Trophoblast cell (in vitro differentiated cells and primary cell): ENCODE data around the gene SHC1.

Experiments used
- DNase-seq, 2 donors: peaks; one replicate each; pipeline ENCODE4 v3.0.0-alpha.2; 2016
- H2AFZ ChIP-seq: 2 replicates; pipeline ENCODE4 v1.6.1; 2013; ENCODE audit warnings: low read length, moderate library complexity, mild to moderate bottlenecking; ENCODE audit not compliant: insufficient read depth, poor library complexity
- H2AK5ac ChIP-seq: 2 replicates; pipeline ENCODE4 v1.6.1; 2013; ENCODE audit warnings: mild to moderate bottlenecking, low read length
- H2BK120ac ChIP-seq: 2 replicates; pipeline ENCODE4 v1.6.1; 2013; ENCODE audit warnings: low read length, mild to moderate bottlenecking, moderate library complexity; ENCODE audit not compliant: insufficient read depth, poor library complexity
- H2BK12ac ChIP-seq: 2 replicates; pipeline ENCODE4 v1.6.1; 2013; ENCODE audit warnings: mild to moderate bottlenecking, low read length, moderate library complexity
- H2BK5ac ChIP-seq: 2 replicates; pipeline ENCODE4 v1.6.1; 2013; ENCODE audit warnings: low read length, low read depth, moderate library complexity, mild to moderate bottlenecking; ENCODE audit not compliant: poor library complexity
- H3K14ac ChIP-seq: 2 replicates; pipeline ENCODE4 v1.6.1; 2013; ENCODE audit warnings: mild to moderate bottlenecking, low read length
- H3K18ac ChIP-seq: 2 replicates; pipeline ENCODE4 v1.6.1; 2013; ENCODE audit warnings: mild to moderate bottlenecking, low read length
- H3K23ac ChIP-seq: 2 replicates; pipeline ENCODE4 v1.6.1; 2013; ENCODE audit warnings: low read length
- H3K27ac ChIP-seq: 2 replicates; pipeline ENCODE4 v1.5.1; 2013; ENCODE audit warnings: low read depth, mild to moderate bottlenecking, inconsistent platforms, low read length, moderate library complexity
- H3K27me3 ChIP-seq: 2 replicates; pipeline ENCODE4 v1.6.1; 2013; ENCODE audit warnings: inconsistent platforms, mild to moderate bottlenecking, low read length, moderate library complexity; ENCODE audit not compliant: insufficient read depth
- H3K36me3 ChIP-seq, 2 experiments: 1 replicate in 1 of 2; 2 replicates in 1 of 2; pipeline ENCODE4 v1.6.1; 2013; ENCODE audit warnings: low read length in 2 of 2, mild to moderate bottlenecking in 2 of 2, moderate library complexity in 1 of 2; ENCODE audit not compliant: insufficient read depth in 2 of 2, control insufficient read depth in 1 of 2
- H3K4ac ChIP-seq: 2 replicates; pipeline ENCODE4 v1.6.1; 2013; ENCODE audit warnings: low read depth, mild to moderate bottlenecking, low read length, moderate library complexity
- H3K4me1 ChIP-seq, 2 experiments: 1 replicate in 1 of 2; 2 replicates in 1 of 2; pipeline ENCODE4 v1.6.1; 2013; ENCODE audit warnings: low read length in 2 of 2, mild to moderate bottlenecking in 2 of 2, moderate library complexity in 1 of 2; ENCODE audit not compliant: insufficient read depth in 2 of 2, control insufficient read depth in 1 of 2
- H3K4me2 ChIP-seq: 2 replicates; pipeline ENCODE4 v1.6.1; 2013; ENCODE audit warnings: inconsistent platforms, mild to moderate bottlenecking, low read length, moderate library complexity
- H3K4me3 ChIP-seq: 2 replicates; pipeline ENCODE4 v1.5.1; 2013; ENCODE audit warnings: mild to moderate bottlenecking, low read depth, low read length, inconsistent platforms
- H3K79me1 ChIP-seq: one replicate; pipeline ENCODE4 v1.6.1; 2013; ENCODE audit warnings: low read length
- H3K79me2 ChIP-seq: 2 replicates; pipeline ENCODE4 v1.6.1; 2013; ENCODE audit warnings: low read length, mild to moderate bottlenecking; ENCODE audit not compliant: control insufficient read depth, insufficient read depth, poor library complexity
- H3K9ac ChIP-seq: 2 replicates; pipeline ENCODE4 v1.6.1; 2013; ENCODE audit warnings: mild to moderate bottlenecking, low read length
- H3K9me3 ChIP-seq: 2 replicates; pipeline ENCODE4 v1.6.1; 2013; ENCODE audit warnings: low read depth, mild to moderate bottlenecking, control low read depth, inconsistent platforms, low read length; ENCODE audit not compliant: insufficient read depth
- H4K12ac ChIP-seq: 2 replicates; pipeline ENCODE4 v1.6.1; 2013; ENCODE audit warnings: low read depth, mild to moderate bottlenecking, low read length, moderate library complexity
- H4K8ac ChIP-seq: 2 replicates; pipeline ENCODE4 v1.6.1; 2013; ENCODE audit warnings: low read depth, mild to moderate bottlenecking, low read length, moderate library complexity
- H4K91ac ChIP-seq: one replicate; pipeline ENCODE4 v1.6.1; 2013; ENCODE audit warnings: low read depth, mild to moderate bottlenecking, low read length, moderate library complexity
- WGBS: extraction: QIAGEN DNeasy Blood & Tissue Kit; methylation state at CpG from one replicate; pipeline ENCODE4 v1.1.7; 2013; ENCODE audit warnings: missing lambda C conversion rate; ENCODE audit not compliant: insufficient read length, insufficient coverage; ENCODE audit errors: extremely low coverage; 5-methylcytosine and 5-hydroxymethylcytosine counted together

Gene SHC1

DNA sequence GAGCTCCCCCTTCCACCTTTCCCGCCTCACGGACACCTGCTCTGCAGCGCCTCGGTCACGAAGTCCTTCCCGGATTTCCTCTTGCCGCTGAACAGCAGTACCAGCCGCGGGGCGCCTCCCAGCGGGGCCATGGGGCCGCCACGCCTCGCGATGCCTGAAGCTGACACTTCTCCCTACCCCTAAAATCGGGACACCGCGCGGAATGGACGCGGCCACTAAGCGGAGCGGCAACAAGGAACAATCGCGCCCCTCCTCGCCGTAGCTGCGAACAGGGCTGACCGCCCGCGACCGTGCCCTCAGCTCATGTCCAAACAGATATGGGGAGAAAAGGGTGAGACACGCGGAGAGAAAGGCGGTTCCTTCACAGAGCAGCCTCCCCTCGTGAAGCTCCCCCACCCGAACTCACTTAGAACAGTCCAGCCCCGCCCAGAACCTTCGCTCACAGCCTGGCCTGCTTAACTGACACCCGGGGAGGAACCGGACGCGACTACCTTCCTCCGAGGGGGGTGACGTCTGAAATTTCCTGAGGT is 33.9 kb downstream of the SHC1 start, which contains the start of gene PMVK:
Gene PMVK, minus strand, starts transcription at position 165 of the 530 bp plus-strand sequence. Its CDS starts 34 bp downstream, at position 131.
- Histone ChIP-seq H2BK120ac (peak within 1 kb of the TSS; percentile 93), H3K36me3 (no peaks in the 10 kb centered on the region), H3K79me1 (peaks cover 14% of the 10 kb centered on the region), H3K23ac (no peak within 1 kb of the TSS), H2AK5ac (no peak within 1 kb of the TSS), H3K9me3 (no peaks in the 10 kb centered on the region), H2BK12ac (peak within 1 kb of the TSS; percentile 83), H2BK5ac (peak within 1 kb of the TSS; percentile 83), H3K4me3 (peak within 1 kb of the TSS; percentile 79), H4K91ac (peak within 1 kb of the TSS; percentile 80), H3K9ac (peak within 1 kb of the TSS; percentile 92), H3K79me2 (peaks cover 4% of the 10 kb centered on the region), H3K4me2 (peak within 1 kb of the TSS; percentile 77), H3K18ac (peak within 1 kb of the TSS; percentile 87), H3K4me1 (peaks cover 17 to 19% of the 10 kb centered on the region in 2 experiments), H3K4ac (peak within 1 kb of the TSS; percentile 25), H2AFZ (peak within 1 kb of the TSS; percentile 81), H3K27me3 (no peaks in the 10 kb centered on the region), H3K27ac (peak within 1 kb of the TSS; percentile 91), H3K14ac (peak within 1 kb of the TSS; percentile 89), H4K12ac (peak within 1 kb of the TSS; percentile 57), H4K8ac (peak within 1 kb of the TSS; percentile 87)
- no CpG with 5 or more reads among the region's 45 CpGs for WGBS
- DNase-seq: peak; percentile 89 to 96

DNA sequence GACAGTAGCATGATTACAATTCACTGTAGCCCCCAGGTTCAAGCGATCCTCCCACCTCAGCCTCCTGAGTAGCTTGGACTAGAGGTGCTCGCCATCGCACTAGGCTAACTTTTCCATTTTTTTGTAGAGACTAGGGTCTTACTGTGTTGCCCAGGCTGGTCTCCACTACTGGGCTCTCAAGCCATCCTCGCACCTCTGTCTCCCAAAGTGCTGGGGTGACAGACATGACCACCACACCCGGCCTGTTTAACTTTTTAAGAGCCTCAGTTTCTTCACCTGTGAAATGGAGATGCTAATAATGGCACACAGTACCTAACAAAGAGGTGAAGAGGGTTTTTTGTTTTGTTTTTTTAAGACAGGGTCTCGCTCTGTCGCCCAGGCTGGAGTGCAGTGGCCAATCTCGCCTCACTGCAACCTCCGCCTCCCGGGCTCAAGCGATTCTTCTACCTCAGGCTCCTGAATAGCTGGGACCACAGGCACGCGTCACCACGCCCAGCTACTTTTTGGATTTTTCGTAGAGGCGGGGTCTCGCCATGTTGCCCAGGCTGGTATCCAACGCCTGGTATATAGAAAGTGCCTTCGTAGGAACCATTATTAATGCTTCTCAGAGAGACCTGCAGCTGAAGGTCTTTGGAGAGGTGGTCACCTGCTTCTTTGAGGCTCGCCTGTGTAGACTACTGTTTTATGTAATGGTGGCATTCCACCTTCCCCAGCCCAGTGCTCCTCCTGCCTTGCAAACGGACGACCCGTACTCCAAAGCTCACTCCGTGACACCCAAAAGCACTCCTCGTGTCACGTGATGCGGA is 34.6 kb downstream of the SHC1 start:
- no CpG with 5 or more reads among the region's 27 CpGs for WGBS
- Histone ChIP-seq H2BK12ac (peak overlapping the region; percentile 83), H3K79me2 (peaks cover 4% of the 10 kb centered on the region), H3K27ac (peak overlapping the region; percentile 91), H3K14ac (peak overlapping the region; percentile 89), H3K4me3 (peak overlapping the region; percentile 79), H3K79me1 (peaks cover 14% of the 10 kb centered on the region), H2AK5ac (no peak overlapping the region), H2BK120ac (peak overlapping the region; percentile 93), H3K23ac (no peak overlapping the region), H4K12ac (peak overlapping the region; percentile 57), H2BK5ac (peak overlapping the region; percentile 83), H3K4ac (peak overlapping the region; percentile 2), H3K18ac (peak overlapping the region; percentile 87), H3K4me1 (peaks cover 12 to 13% of the 10 kb centered on the region in 2 experiments), H3K36me3 (no peaks in the 10 kb centered on the region), H3K4me2 (peak overlapping the region; percentile 77), H4K91ac (peak overlapping the region; percentile 80), H3K9ac (peak overlapping the region; percentile 7), H4K8ac (peak overlapping the region; percentile 87), H3K27me3 (no peaks in the 10 kb centered on the region), H2AFZ (peak overlapping the region; percentile 81), H3K9me3 (no peaks in the 10 kb centered on the region)
- DNase-seq: peak; percentile 11 to 47

DNA sequence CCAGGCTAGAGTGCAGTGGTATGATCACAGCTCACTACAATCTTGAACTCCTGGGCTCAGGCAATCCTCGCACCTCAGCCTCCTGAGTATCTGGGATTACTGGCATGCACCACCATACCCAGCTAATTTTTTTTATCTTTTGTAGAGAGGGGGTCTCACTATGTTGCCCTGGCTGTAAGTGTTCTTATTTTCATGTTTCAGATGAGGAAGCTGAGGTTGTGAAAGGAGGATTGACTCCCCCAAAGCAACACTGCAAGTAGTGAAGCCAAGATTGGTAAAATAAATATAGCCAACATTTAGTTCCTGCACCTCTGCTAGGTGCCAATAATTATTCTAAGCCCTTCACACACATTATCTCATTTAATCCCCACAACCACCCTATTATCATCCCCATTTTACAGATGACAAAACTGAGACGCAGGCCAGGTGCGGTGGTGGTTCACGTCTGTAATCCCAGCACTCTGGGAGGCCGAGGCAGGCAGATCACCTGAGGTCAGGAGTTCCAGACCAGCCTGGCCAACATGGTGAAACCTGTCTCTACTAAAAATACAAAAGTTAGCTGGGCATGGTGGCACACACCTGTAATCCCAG is 36.1 kb downstream of the SHC1 start:
- Histone ChIP-seq H3K9ac (no peak overlapping the region), H3K79me1 (peaks cover 14% of the 10 kb centered on the region), H3K79me2 (peaks cover 4% of the 10 kb centered on the region), H3K4ac (no peak overlapping the region), H3K36me3 (peaks cover 0 to 1% of the 10 kb centered on the region in 2 experiments), H3K27ac (no peak overlapping the region), H2BK12ac (no peak overlapping the region), H3K4me3 (no peak overlapping the region), H3K4me1 (peaks cover 5 to 8% of the 10 kb centered on the region in 2 experiments), H3K18ac (no peak overlapping the region), H2BK120ac (no peak overlapping the region), H4K12ac (no peak overlapping the region), H3K27me3 (no peaks in the 10 kb centered on the region), H3K23ac (no peak overlapping the region), H2AK5ac (no peak overlapping the region), H3K9me3 (no peaks in the 10 kb centered on the region), H4K8ac (no peak overlapping the region), H3K14ac (no peak overlapping the region), H2AFZ (no peak overlapping the region), H2BK5ac (no peak overlapping the region), H3K4me2 (no peak overlapping the region), H4K91ac (no peak overlapping the region)
- no peak for DNase-seq
- no CpG with 5 or more reads among the region's 5 CpGs for WGBS

DNA sequence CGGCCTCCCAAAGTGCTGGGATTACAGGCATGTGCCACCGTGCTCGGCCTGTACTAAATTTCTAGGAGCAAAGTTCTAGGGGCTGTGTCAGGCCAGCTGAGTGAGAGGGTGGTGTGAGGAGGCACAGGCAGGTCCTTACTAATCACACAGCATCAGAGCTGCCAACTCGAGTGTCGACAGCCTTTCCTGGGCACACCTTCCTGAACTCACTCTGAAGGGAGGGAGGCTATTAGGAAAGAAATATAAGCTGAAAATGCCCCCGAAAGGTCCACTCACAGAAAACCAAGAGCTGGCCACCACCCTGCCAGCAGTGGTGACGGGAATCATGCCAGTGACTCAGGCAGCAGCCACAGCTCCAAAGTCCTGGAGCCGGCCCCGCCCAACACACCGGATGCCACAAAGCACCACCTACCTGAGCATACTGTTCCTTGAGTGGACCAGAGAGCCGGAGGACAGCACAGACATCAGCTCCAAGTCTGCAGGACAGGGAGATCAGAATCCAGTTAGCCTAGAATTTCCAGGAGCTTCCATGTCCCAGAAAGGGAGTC is 38.5 kb downstream of the SHC1 start:
- no peak overlapping the region for H2BK12ac ChIP-seq

More for the DNA sequence above, 38.5 kb downstream of the SHC1 start:
- Histone ChIP-seq H2BK120ac (no peak overlapping the region), H3K9me3 (no peaks in the 10 kb centered on the region), H2AK5ac (no peak overlapping the region), H3K27ac (no peak overlapping the region), H3K18ac (no peak overlapping the region), H3K79me2 (peaks cover 2% of the 10 kb centered on the region), H3K79me1 (peaks cover 10% of the 10 kb centered on the region), H4K91ac (no peak overlapping the region), H3K9ac (no peak overlapping the region), H3K4me1 (peaks cover 5% of the 10 kb centered on the region in 2 experiments), H3K36me3 (peaks cover 1 to 3% of the 10 kb centered on the region in 2 experiments), H3K4ac (no peak overlapping the region), H3K14ac (no peak overlapping the region), H4K8ac (no peak overlapping the region), H3K4me2 (no peak overlapping the region), H3K23ac (no peak overlapping the region), H4K12ac (no peak overlapping the region), H3K27me3 (no peaks in the 10 kb centered on the region), H2AFZ (no peak overlapping the region), H2BK5ac (no peak overlapping the region), H3K4me3 (no peak overlapping the region)
- WGBS: no CpG with 5 or more reads among the region's 11 CpGs
- DNase-seq: no peak
